ENCODE data around the gene PCDHA9. TPM values are rescaled to one million over a fixed set of nuclear protein-coding genes. Genes with fewer than 3 reads are reported as not detected.
"Not testable (repeated sequence)": the region's sequence is repeated elsewhere in the genome, so short reads cannot be mapped to it uniquely, and the experiment has no call there.

The PCDHA9 gene, protein sequence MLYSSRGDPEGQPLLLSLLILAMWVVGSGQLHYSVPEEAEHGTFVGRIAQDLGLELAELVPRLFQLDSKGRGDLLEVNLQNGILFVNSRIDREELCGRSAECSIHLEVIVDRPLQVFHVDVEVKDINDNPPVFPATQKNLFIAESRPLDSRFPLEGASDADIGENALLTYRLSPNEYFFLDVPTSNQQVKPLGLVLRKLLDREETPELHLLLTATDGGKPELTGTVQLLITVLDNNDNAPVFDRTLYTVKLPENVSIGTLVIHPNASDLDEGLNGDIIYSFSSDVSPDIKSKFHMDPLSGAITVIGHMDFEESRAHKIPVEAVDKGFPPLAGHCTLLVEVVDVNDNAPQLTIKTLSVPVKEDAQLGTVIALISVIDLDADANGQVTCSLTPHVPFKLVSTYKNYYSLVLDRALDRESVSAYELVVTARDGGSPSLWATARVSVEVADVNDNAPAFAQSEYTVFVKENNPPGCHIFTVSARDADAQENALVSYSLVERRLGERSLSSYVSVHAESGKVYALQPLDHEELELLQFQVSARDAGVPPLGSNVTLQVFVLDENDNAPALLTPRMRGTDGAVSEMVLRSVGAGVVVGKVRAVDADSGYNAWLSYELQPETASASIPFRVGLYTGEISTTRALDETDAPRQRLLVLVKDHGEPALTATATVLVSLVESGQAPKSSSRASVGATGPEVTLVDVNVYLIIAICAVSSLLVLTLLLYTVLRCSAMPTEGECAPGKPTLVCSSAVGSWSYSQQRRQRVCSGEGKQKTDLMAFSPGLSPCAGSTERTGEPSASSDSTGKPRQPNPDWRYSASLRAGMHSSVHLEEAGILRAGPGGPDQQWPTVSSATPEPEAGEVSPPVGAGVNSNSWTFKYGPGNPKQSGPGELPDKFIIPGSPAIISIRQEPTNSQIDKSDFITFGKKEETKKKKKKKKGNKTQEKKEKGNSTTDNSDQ
- not detected for total RNA-seq
- total RNA-seq (2013), result not detected
- 0 to 0.14 (median 0) reads per million in 29 experiments for total RNA-seq

DNA sequence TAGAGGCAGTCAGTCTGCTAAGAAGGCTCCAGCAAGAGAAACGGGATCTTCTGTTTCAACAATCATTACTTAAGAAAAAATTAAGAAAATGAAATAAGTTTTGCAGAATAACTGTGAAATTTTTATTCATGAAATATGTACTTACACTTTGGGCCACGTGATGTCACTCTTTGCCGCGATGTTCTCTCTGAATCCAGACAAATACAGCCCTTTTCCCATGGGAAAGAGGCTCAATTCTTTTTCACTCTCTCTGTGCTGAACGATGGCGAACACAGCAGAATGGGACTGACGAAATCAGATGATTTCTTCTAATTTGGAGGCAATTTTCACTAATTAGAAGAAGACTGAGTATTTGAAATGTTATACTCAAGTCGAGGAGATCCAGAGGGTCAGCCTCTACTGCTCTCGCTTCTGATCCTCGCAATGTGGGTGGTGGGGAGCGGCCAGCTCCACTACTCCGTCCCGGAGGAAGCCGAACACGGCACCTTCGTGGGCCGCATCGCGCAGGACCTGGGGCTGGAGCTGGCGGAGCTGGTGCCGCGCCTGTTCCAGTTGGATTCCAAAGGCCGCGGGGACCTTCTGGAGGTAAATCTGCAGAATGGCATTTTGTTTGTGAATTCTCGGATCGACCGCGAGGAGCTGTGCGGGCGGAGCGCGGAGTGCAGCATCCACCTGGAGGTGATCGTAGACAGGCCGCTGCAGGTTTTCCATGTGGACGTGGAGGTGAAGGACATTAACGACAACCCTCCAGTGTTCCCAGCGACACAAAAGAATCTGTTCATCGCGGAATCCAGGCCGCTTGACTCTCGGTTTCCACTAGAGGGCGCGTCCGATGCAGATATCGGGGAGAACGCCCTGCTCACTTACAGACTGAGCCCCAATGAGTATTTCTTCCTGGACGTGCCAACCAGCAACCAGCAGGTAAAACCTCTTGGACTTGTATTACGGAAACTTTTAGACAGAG, at the start of gene PCDHA9:
PCDHA9 (plus strand) TSS at position 244 of the 964 bp plus-strand sequence; CDS start at position 358, 114 bp downstream.
- H3K36me3 ChIP-seq (ENCODE audit: control insufficient read depth in 2 of 2, extremely low read depth in 1 of 2, insufficient read depth in 1 of 2, low read length in 1 of 2); POLR2A ChIA-PET; H3K27ac Mint-ChIP-seq; ATAC-seq (replicated peaks in 1 of 4); H3K4me1 ChIP-seq (ENCODE audit: control insufficient read depth in 1 of 2, extremely low read depth in 1 of 2, insufficient read depth in 2 of 2, low read length in 2 of 2); H3K4me3 Mint-ChIP-seq; H3K36me3 Mint-ChIP-seq; H3K27ac ChIP-seq (ENCODE audit: low read length); H3K9me3 ChIP-seq; H3K9me3 Mint-ChIP-seq; CTCF ChIA-PET; H3K4me3 ChIP-seq (ENCODE audit: control insufficient read depth in 1 of 2, extremely low read depth in 1 of 2, low read length in 1 of 2); H3K4me1 Mint-ChIP-seq; DNase-seq: not testable (repeated sequence)
- H3K27me3 ChIP-seq (replicated peaks in 1 of 2; ENCODE audit: control insufficient read depth in 2 of 2, extremely low read depth in 1 of 2, insufficient read depth in 2 of 2, low read length in 1 of 2), result peaks cover 4 to 19% of the 10 kb centered on the region in 2 experiments
- peaks cover 8 to 22% of the 10 kb centered on the region in 2 donors for H3K27me3 Mint-ChIP-seq
- 36% methylated on average over 22 of the region's 48 CpGs for WGBS (ENCODE audit: insufficient coverage)

DNA sequence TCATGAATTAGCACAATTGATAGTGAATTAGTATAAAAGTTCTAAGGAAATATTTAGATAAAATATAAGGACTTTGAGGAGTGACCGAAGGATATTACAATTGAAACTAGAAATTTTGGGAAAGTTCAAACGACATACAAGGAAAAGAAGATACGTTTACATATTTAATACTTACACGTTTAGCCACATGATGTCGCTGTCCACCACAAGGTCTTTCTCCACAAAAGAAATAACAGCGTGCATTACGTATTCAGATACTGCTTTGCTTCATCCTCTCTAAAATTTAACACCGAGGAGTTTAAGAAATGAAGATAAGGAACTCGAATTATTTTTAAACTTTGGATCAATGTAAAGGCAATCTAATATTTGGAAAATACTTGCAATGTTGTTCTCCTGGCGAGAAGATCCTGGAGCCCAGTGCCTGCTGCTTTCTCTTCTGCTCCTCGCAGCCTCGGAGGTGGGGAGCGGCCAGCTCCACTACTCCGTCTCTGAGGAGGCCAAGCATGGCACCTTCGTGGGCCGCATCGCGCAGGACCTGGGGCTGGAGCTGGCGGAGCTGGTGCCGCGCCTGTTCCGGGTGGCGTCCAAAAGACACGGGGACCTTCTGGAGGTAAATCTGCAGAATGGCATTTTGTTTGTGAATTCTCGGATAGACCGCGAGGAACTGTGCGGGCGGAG, 47.2 kb upstream of the PCDHA9 start, which contains the start of gene PCDHA3:
PCDHA3 (plus strand) TSS at position 242 of the 678 bp plus-strand sequence.
- ChIA-PET POLR2A (no interaction called here), CTCF (no interaction called here)
- Mint-ChIP-seq H3K4me3 (no peak within 1 kb of the TSS), H3K36me3 (no peaks in the 10 kb centered on the region), H3K4me1 (no peaks in the 10 kb centered on the region), H3K9me3 (peaks cover 9 to 31% (median 25%) of the 10 kb centered on the region in 3 donors), H3K27me3 (peaks cover 17 to 22% of the 10 kb centered on the region in 2 donors), H3K27ac (no peak within 1 kb of the TSS)
- ATAC-seq (replicated peaks in 1 of 4), result no peak
- no peak for DNase-seq
- no peak within 1 kb of the TSS for H3K4me3 ChIP-seq (ENCODE audit: control insufficient read depth in 1 of 2, extremely low read depth in 1 of 2, low read length in 1 of 2)
- H3K27ac ChIP-seq (ENCODE audit: low read length), result no peak within 1 kb of the TSS
- H3K4me1 ChIP-seq (ENCODE audit: control insufficient read depth in 1 of 2, extremely low read depth in 1 of 2, insufficient read depth in 2 of 2, low read length in 2 of 2), result no peaks in the 10 kb centered on the region
- peaks cover 4% of the 10 kb centered on the region for H3K9me3 ChIP-seq
- H3K36me3 ChIP-seq (ENCODE audit: control insufficient read depth in 2 of 2, extremely low read depth in 1 of 2, insufficient read depth in 1 of 2, low read length in 1 of 2), result no peaks in the 10 kb centered on the region
- WGBS (ENCODE audit: insufficient coverage), result 48% methylated on average over 20 of the region's 29 CpGs
- peaks cover 0 to 27% of the 10 kb centered on the region in 2 experiments for H3K27me3 ChIP-seq (replicated peaks in 1 of 2; ENCODE audit: control insufficient read depth in 2 of 2, extremely low read depth in 1 of 2, insufficient read depth in 2 of 2, low read length in 1 of 2)

DNA sequence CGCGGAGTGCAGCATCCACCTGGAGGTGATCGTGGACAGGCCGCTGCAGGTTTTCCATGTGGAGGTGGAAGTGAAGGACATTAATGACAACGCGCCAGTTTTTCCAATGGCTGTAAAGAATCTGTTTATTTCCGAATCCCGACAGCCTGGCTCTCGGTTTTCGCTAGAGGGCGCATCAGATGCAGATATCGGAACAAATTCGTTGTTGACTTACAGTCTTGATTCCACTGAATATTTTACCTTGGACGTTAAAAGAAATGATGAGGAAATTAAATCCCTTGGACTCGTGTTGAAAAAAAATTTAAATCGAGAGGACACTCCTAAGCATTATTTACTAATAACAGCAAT, 46.7 kb upstream of the PCDHA9 start:
- peaks cover 9 to 32% (median 29%) of the 10 kb centered on the region in 3 donors for H3K9me3 Mint-ChIP-seq
- no peak for DNase-seq
- Histone ChIP-seq H3K4me1 (ENCODE audit: control insufficient read depth in 1 of 2, extremely low read depth in 1 of 2, insufficient read depth in 2 of 2, low read length in 2 of 2) (no peaks in the 10 kb centered on the region), H3K4me3 (ENCODE audit: control insufficient read depth in 1 of 2, extremely low read depth in 1 of 2, low read length in 1 of 2) (no peak overlapping the region), H3K36me3 (ENCODE audit: control insufficient read depth in 2 of 2, extremely low read depth in 1 of 2, insufficient read depth in 1 of 2, low read length in 1 of 2) (no peaks in the 10 kb centered on the region), H3K27ac (ENCODE audit: low read length) (no peak overlapping the region), H3K27me3 (replicated peaks in 1 of 2; ENCODE audit: control insufficient read depth in 2 of 2, extremely low read depth in 1 of 2, insufficient read depth in 2 of 2, low read length in 1 of 2) (peaks cover 0 to 24% of the 10 kb centered on the region in 2 experiments), H3K9me3 (peaks cover 4% of the 10 kb centered on the region)
- CTCF ChIA-PET, result no interaction called here
- H3K4me3 Mint-ChIP-seq, result no peak overlapping the region
- peaks cover 22 to 26% of the 10 kb centered on the region in 2 donors for H3K27me3 Mint-ChIP-seq
- H3K4me1 Mint-ChIP-seq, result no peaks in the 10 kb centered on the region
- no peak overlapping the region for H3K27ac Mint-ChIP-seq
- H3K36me3 Mint-ChIP-seq, result no peaks in the 10 kb centered on the region
- 43% methylated on average over 6 of the region's 16 CpGs for WGBS (ENCODE audit: insufficient coverage)
- POLR2A ChIA-PET, result no interaction called here
- ATAC-seq (replicated peaks in 1 of 4), result no peak

DNA sequence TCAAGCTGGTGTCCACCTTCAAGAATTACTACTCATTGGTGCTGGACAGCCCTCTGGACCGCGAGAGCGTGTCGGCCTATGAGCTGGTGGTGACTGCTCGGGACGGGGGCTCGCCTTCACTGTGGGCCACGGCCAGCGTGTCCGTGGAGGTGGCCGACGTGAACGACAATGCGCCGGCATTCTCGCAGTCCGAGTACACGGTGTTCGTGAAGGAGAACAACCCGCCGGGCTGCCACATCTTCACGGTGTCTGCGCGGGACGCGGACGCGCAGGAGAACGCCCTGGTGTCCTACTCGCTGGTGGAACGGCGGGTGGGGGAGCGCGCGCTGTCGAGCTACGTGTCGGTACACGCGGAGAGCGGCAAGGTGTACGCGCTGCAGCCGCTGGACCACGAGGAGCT, 45.8 kb upstream of the PCDHA9 start:
- WGBS (ENCODE audit: insufficient coverage), result 69% methylated on average over 45 of the region's 45 CpGs
- H3K4me1 Mint-ChIP-seq; H3K4me1 ChIP-seq (ENCODE audit: control insufficient read depth in 1 of 2, extremely low read depth in 1 of 2, insufficient read depth in 2 of 2, low read length in 2 of 2); ATAC-seq (replicated peaks in 1 of 4); H3K36me3 ChIP-seq (ENCODE audit: control insufficient read depth in 2 of 2, extremely low read depth in 1 of 2, insufficient read depth in 1 of 2, low read length in 1 of 2); H3K27ac ChIP-seq (ENCODE audit: low read length); H3K4me3 Mint-ChIP-seq; H3K4me3 ChIP-seq (ENCODE audit: control insufficient read depth in 1 of 2, extremely low read depth in 1 of 2, low read length in 1 of 2); H3K36me3 Mint-ChIP-seq; DNase-seq; H3K9me3 ChIP-seq; POLR2A ChIA-PET; H3K27ac Mint-ChIP-seq; CTCF ChIA-PET: not testable (repeated sequence)
- peaks cover 0 to 21% of the 10 kb centered on the region in 2 experiments for H3K27me3 ChIP-seq (replicated peaks in 1 of 2; ENCODE audit: control insufficient read depth in 2 of 2, extremely low read depth in 1 of 2, insufficient read depth in 2 of 2, low read length in 1 of 2)
- H3K27me3 Mint-ChIP-seq, result peaks cover 26 to 29% of the 10 kb centered on the region in 2 donors
- peaks cover 9 to 33% (median 33%) of the 10 kb centered on the region in 3 donors for H3K9me3 Mint-ChIP-seq

DNA sequence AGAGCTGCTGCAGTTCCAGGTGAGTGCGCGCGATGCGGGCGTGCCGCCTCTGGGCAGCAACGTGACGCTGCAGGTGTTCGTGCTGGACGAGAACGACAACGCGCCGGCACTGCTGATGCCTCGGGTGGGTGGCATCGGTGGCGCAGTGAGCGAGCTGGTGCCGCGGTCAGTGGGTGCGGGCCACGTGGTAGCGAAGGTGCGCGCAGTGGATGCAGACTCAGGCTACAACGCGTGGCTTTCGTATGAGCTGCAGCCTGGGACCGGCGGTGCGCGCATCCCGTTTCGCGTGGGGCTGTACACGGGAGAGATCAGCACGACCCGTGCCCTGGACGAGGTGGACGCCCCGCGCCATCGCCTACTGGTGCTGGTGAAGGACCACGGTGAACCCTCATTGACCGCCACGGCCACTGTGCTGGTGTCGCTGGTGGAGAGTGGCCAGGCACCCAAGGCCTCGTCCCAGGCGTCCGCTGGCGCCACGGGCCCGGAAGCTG, 45.4 kb upstream of the PCDHA9 start:
- H3K4me1 ChIP-seq (ENCODE audit: control insufficient read depth in 1 of 2, extremely low read depth in 1 of 2, insufficient read depth in 2 of 2, low read length in 2 of 2), result no peaks in the 10 kb centered on the region
- Mint-ChIP-seq H3K4me3 (no peak overlapping the region), H3K9me3 (peaks cover 9 to 34% (median 32%) of the 10 kb centered on the region in 3 donors), H3K4me1 (no peaks in the 10 kb centered on the region), H3K27ac (no peak overlapping the region), H3K27me3 (peaks cover 26 to 28% of the 10 kb centered on the region in 2 donors), H3K36me3 (no peaks in the 10 kb centered on the region)
- no peak overlapping the region for H3K27ac ChIP-seq (ENCODE audit: low read length)
- no peak overlapping the region for H3K4me3 ChIP-seq (ENCODE audit: control insufficient read depth in 1 of 2, extremely low read depth in 1 of 2, low read length in 1 of 2)
- CTCF ChIA-PET, result no interaction called here
- peaks cover 0 to 19% of the 10 kb centered on the region in 2 experiments for H3K27me3 ChIP-seq (replicated peaks in 1 of 2; ENCODE audit: control insufficient read depth in 2 of 2, extremely low read depth in 1 of 2, insufficient read depth in 2 of 2, low read length in 1 of 2)
- ATAC-seq (replicated peaks in 1 of 4) (no peak), DNase-seq (no peak)
- POLR2A ChIA-PET, result no interaction called here
- WGBS (ENCODE audit: insufficient coverage), result 61% methylated on average over 53 of the region's 53 CpGs
- peaks cover 4% of the 10 kb centered on the region for H3K9me3 ChIP-seq
- no peaks in the 10 kb centered on the region for H3K36me3 ChIP-seq (ENCODE audit: control insufficient read depth in 2 of 2, extremely low read depth in 1 of 2, insufficient read depth in 1 of 2, low read length in 1 of 2)

All from T-cell (primary cell).